GM10248 (cell line): ENCODE data around the gene SUSD4.

ENCODE experiments used
- CTCF ChIA-PET: fragments of 300-600 bp; sonication (Branson Sonifier 250); formaldehyde crosslinking; extraction: SDS; loops from one replicate; lab custom pipeline; 2021; ENCODE audit warnings: antibody characterized with exemption; lab: Yijun Ruan, JAX
- POLR2A ChIA-PET: fragments of 350-650 bp; sonication (Branson Sonifier 250); formaldehyde crosslinking; extraction: SDS; loops from one replicate; lab custom pipeline; 2020; ENCODE audit warnings: antibody characterized with exemption; lab: Yijun Ruan, JAX
- DNase-seq: peaks from one replicate; pipeline ENCODE4 v3.0.0; 2012; ENCODE audit errors: extremely low spot score
- CTCF ChIP-seq: IDR thresholded peaks from 2 replicates; pipeline ENCODE4 v1.5.1; 2012; ENCODE audit warnings: mild to moderate bottlenecking, low read depth; ENCODE audit errors: extremely low read depth, missing control alignments, control extremely low read depth

The SUSD4 gene

GRCh38 chr1:223234170-223234514 lies 129.8 kb downstream of the SUSD4 start:
- CTCF ChIA-PET: no interaction called here
- DNase-seq: no peak
- no peak for TF ChIP-seq CTCF
- POLR2A ChIA-PET: no interaction called here

- DNase-seq: no peak
- no peak for TF ChIP-seq CTCF
- POLR2A ChIA-PET: no interaction called here
- CTCF ChIA-PET: interaction anchor here (1.2 kb wide), 1 partner anchor 10 kb away, joined by 3 read pairs; no protein-coding TSS in a partner anchor
These were observed 130.4 kb downstream of the SUSD4 start for GRCh38 chr1:223233410-223234169.

- POLR2A ChIA-PET: no interaction called here
- CTCF ChIA-PET: interaction anchor here (1.2 kb wide), 1 partner anchor 10 kb away, joined by 3 read pairs; no protein-coding TSS in a partner anchor
- no peak for TF ChIP-seq CTCF
- DNase-seq: no peak
These were observed 131.0 kb downstream of the SUSD4 start for GRCh38 chr1:223233019-223233409.

- POLR2A ChIA-PET: no interaction called here
- DNase-seq: no peak
- no peak for TF ChIP-seq CTCF
- CTCF ChIA-PET: no interaction called here
These were observed 132.4 kb downstream of the SUSD4 start for GRCh38 chr1:223231581-223231980.

GRCh38 chr1:223231011-223231572 lies 132.9 kb downstream of the SUSD4 start:
- ChIA-PET CTCF (no interaction called here), POLR2A (no interaction called here)
- TF ChIP-seq CTCF: no peak
- DNase-seq: no peak

GRCh38 chr1:223230161-223230881 lies 133.7 kb downstream of the SUSD4 start:
- POLR2A ChIA-PET: no interaction called here
- CTCF ChIA-PET: no interaction called here
- TF ChIP-seq CTCF: no peak
- no peak for DNase-seq
